Thyroid gland (tissue), 4 donors: ENCODE data around the gene OR2S2. TPM values are rescaled to one million over a fixed set of nuclear protein-coding genes. Genes with fewer than 3 reads are reported as not detected.

Source experiments
- DNase-seq, 2 donors: peaks; one replicate each; pipeline ENCODE4 v3.0.0-alpha.2; 2019
- H3K27ac ChIP-seq, 3 donors: fragments of 200-600 bp; sonication (generic); 1 replicate in 2 of 3; 2 replicates in 1 of 3; pipeline ENCODE4 v1.5.1; 2016 to 2019; ENCODE audit warnings: mild to moderate bottlenecking in 1 of 3, moderate library complexity in 1 of 3
- H3K27me3 ChIP-seq: fragments of 200-600 bp; sonication (generic); one replicate; pipeline ENCODE4 v1.5.1; 2019
- H3K36me3 ChIP-seq, 2 donors: fragments of 200-600 bp; sonication (generic); one replicate each; pipeline ENCODE4 v1.5.1; 2016 to 2019
- H3K4me1 ChIP-seq, 2 donors: fragments of 200-600 bp; sonication (generic); one replicate each; pipeline ENCODE4 v1.5.1; 2017 to 2019
- H3K4me3 ChIP-seq, 3 donors: fragments of 200-600 bp; sonication (generic); replicated peaks in 1 of 3; 1 replicate in 2 of 3; 2 replicates in 1 of 3; pipeline ENCODE4 v1.5.1; 2016; ENCODE audit warnings: mild to moderate bottlenecking in 1 of 3
- H3K9me3 ChIP-seq: fragments of 200-600 bp; sonication (generic); one replicate; pipeline ENCODE4 v1.5.1; 2017
- CTCF ChIP-seq, 6 experiments: fragments of 200-600 bp in 3 of 6; fragments of 450-650 bp in 3 of 6; sonication (generic) in 3 of 6; IDR thresholded peaks; one replicate each; pipeline ENCODE4 v1.5.1; 2016 to 2019; ENCODE audit warnings: antibody characterized with exemption in 6 of 6, mild to moderate bottlenecking in 2 of 6, inconsistent platforms in 1 of 6, moderate library complexity in 1 of 6
- POLR2A ChIP-seq, 2 donors: fragments of 450-650 bp; IDR thresholded peaks; one replicate each; pipeline ENCODE4 v1.6.1; 2017; ENCODE audit warnings: antibody characterized with exemption in 2 of 2, mild to moderate bottlenecking in 2 of 2, moderate library complexity in 1 of 2
- WGBS, 2 donors: methylation state at CpG; one replicate each; pipeline ENCODE4 v1.1.5; 2017; 5-methylcytosine and 5-hydroxymethylcytosine counted together
- intact Hi-C: fragments of 100-400 bp; cut with DNase I; formaldehyde crosslinking; loops from one replicate; pipeline ENCODE4 v1.15.1; 2023
- total RNA-seq, 4 donors: library from RNA; depleted of rRNA; stranded (reverse); fragments of >200 nt; gene quantifications; one replicate each; pipeline ENCODE4 v1.2.3, GENCODE V29; 2016

Gene OR2S2
- total RNA-seq, 4 donors from 2014 or later: not detected

- TF ChIP-seq POLR2A (IDR thresholded peaks at IDR 0.05): no peak
- no peak for TF ChIP-seq CTCF (IDR thresholded peaks at IDR 0.05)
- intact Hi-C loops: no loop called here
- peak overlapping the region; percentile 15 to 79 (median 51) for H3K27ac ChIP-seq
- no peak for DNase-seq
- H3K36me3 ChIP-seq: no peaks in the 10 kb centered on the region
- H3K9me3 ChIP-seq: no peaks in the 10 kb centered on the region
- H3K4me3 ChIP-seq: no peak overlapping the region
- no peaks in the 10 kb centered on the region for H3K27me3 ChIP-seq
- peaks cover 19 to 48% of the 10 kb centered on the region in 2 donors for H3K4me1 ChIP-seq
- 81 to 82% methylated on average over 4 of the region's 4 CpGs for WGBS, 2 donors
These were observed 37.8 kb downstream of the OR2S2 start for GRCh38 chr9:35920051-35920620.

GRCh38 chr9:35919212-35920008 lies 38.5 kb downstream of the OR2S2 start:
- Histone ChIP-seq H3K27ac (peak overlapping the region; percentile 15 to 79 (median 51)), H3K4me3 (no peak overlapping the region), H3K36me3 (no peaks in the 10 kb centered on the region), H3K4me1 (peaks cover 19 to 49% of the 10 kb centered on the region in 2 donors), H3K9me3 (no peaks in the 10 kb centered on the region), H3K27me3 (no peaks in the 10 kb centered on the region)
- DNase-seq: no peak
- intact Hi-C loops: no loop called here
- TF ChIP-seq CTCF (IDR thresholded peaks at IDR 0.05): no peak
- TF ChIP-seq POLR2A (IDR thresholded peaks at IDR 0.05): no peak
- WGBS, 2 donors: 78 to 81% methylated on average over 3 of the region's 3 CpGs

- DNase-seq: no peak
- no peaks in the 10 kb centered on the region for H3K27me3 ChIP-seq
- H3K27ac ChIP-seq: peak overlapping the region in 2 of 3 donors; percentile 30 to 51
- H3K9me3 ChIP-seq: no peaks in the 10 kb centered on the region
- no peaks in the 10 kb centered on the region for H3K36me3 ChIP-seq
- intact Hi-C loops: no loop called here
- 95 to 96% methylated on average over 3 of the region's 3 CpGs for WGBS, 2 donors
- TF ChIP-seq POLR2A (IDR thresholded peaks at IDR 0.05): no peak
- no peak for TF ChIP-seq CTCF (IDR thresholded peaks at IDR 0.05)
- peaks cover 13 to 45% of the 10 kb centered on the region in 2 donors for H3K4me1 ChIP-seq
- no peak overlapping the region for H3K4me3 ChIP-seq
These were observed 39.2 kb downstream of the OR2S2 start for GRCh38 chr9:35918780-35919179.

- DNase-seq: no peak
- 81 to 96% methylated on average over 2 to 3 of the region's 4 CpGs for WGBS, 2 donors
- H3K4me1 ChIP-seq: peaks cover 11 to 41% of the 10 kb centered on the region in 2 donors
- intact Hi-C loops: no loop called here
- H3K4me3 ChIP-seq: no peak overlapping the region
- no peaks in the 10 kb centered on the region for H3K36me3 ChIP-seq
- H3K27ac ChIP-seq: peak overlapping the region in 2 of 3 donors; percentile 40 to 49
- no peak for TF ChIP-seq CTCF (IDR thresholded peaks at IDR 0.05)
- no peak for TF ChIP-seq POLR2A (IDR thresholded peaks at IDR 0.05)
- no peaks in the 10 kb centered on the region for H3K9me3 ChIP-seq
- H3K27me3 ChIP-seq: no peaks in the 10 kb centered on the region
These were observed 40.7 kb downstream of the OR2S2 start for GRCh38 chr9:35917261-35917660.

- Histone ChIP-seq H3K4me3 (no peak overlapping the region), H3K9me3 (no peaks in the 10 kb centered on the region), H3K27ac (peak overlapping the region in 2 of 3 donors; percentile 24), H3K27me3 (no peaks in the 10 kb centered on the region), H3K4me1 (peaks cover 11 to 42% of the 10 kb centered on the region in 2 donors), H3K36me3 (no peaks in the 10 kb centered on the region)
- 87 to 89% methylated on average over 16 of the region's 16 CpGs for WGBS, 2 donors
- intact Hi-C loops: no loop called here
- no peak for TF ChIP-seq POLR2A (IDR thresholded peaks at IDR 0.05)
- no peak for TF ChIP-seq CTCF (IDR thresholded peaks at IDR 0.05)
- DNase-seq: no peak
These were observed 42.2 kb downstream of the OR2S2 start for GRCh38 chr9:35915681-35916294.
